GM19324 (cell line): ENCODE data around the gene KCNMA1.

Experiments used
- ATAC-seq: cut with Tn5 transposase; IDR thresholded peaks from one replicate; pipeline ENCODE4 v1.9.1; 2021; ENCODE audit warnings: mild to moderate bottlenecking, moderate library complexity; ENCODE audit not compliant: unreplicated experiment, low FRiP score

KCNMA1 gene

DNA sequence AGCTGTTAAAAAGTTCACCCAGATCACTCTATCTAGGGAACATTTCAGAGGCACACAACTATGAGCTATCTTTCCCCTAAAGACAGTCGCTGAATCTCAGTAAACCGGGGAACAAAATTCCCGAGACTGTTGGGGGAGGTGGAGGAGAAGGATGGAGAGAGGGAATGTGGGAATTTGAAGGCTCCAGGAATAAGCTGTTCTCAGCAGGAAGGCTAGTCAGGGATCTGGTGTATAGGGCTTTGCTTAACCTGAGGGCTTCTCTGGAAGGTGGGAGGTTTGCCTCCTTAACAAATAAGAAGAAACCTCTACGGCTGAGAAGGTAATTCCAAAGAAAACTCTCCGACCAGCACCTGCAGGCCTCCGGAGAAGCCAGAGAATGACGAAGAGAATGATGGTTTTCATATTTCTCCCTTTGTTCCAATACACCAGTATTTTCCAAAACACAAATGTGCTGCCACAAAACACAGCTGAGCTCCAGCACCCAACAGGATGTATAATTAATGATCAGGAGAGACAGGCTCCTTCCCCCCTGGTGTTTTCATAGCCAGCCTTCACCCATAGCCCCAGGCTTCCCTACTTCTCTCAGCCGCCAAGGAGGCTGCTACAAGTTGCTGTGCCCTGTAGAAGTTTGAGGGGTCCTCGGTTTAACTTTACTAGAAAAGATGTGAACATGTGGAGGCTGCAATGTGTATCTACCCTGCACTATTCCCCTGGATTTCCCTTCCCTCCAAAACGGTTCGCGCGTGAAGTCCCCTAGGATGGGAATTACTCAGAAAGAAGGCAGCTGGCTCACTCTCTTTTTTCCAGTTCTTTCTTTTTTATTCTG is 2.0 kb downstream of the KCNMA1 start:
- no peak for ATAC-seq

DNA sequence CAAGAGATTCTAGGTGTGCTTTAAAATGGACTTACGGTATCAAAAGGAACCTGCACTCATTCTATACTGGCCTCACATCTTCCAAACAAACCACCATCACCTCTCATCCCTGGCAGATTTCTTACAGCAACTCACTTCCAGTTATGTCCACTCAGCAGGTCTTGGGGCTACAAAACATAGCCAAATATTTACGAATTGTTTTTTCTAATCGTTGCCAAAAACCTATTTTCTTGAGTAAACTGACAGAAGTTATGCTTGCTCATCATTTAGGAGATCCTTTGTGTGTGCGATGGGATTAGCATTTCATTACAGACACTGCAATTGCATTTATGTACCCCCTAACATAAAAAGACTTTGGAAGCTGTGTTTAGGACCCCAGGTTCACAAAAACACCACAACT is 2.7 kb downstream of the KCNMA1 start:
- no peak for ATAC-seq

DNA sequence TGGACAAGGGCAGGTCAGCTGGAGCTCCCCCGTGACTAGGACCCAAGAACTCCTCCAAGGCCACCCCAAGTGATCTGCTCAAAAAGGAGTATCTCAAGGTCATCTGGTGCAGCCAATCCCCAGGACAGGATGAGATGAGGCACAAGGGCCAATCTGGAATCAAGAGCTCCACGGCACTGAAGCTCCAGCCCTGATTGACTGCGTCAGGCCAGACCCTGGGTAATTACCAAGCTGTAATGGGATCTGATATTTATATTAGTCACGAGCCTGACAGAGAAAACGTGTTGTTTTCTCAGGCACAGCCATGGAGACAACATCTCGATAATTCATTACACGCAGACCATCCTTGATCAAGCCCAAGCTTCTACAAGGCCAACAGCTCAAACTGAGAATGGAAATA is 4.2 kb downstream of the KCNMA1 start:
- no peak for ATAC-seq

DNA sequence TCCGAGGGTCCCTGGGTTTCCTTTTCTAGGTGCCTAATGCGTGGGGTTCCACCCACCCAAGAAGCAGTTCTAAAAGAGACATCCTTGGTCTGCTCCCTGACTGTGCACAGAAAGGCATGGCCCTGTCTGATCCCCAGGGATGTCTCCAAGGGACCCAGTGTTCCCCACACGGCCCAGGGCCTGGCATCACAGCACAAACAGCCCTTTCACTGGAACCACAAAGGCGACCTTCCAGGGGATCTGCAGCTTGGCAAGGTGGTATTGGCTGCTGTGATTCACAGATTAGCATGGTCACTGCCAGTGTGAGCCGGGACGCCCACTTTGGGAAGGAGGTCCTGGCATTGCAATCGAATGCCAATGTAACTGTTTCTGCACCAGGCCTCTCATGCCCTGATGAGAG is 6.4 kb downstream of the KCNMA1 start:
- ATAC-seq = no peak

DNA sequence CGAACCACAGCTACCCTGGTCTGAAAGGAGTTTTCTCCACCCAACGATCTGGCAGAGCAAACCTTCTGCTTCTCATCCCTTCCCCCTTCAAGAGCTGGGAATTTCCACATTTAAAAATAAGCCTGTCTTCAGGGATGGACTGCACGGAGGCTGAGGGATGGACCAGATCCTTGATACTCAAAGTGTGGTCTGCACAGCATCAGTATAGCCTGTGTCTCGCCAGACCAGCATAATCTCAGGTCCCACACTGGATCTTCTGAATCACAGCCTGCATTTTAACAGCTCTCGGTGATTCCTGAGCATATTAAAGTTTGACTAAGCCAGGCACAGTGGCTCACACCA is 7.1 kb downstream of the KCNMA1 start:
- ATAC-seq = no peak

DNA sequence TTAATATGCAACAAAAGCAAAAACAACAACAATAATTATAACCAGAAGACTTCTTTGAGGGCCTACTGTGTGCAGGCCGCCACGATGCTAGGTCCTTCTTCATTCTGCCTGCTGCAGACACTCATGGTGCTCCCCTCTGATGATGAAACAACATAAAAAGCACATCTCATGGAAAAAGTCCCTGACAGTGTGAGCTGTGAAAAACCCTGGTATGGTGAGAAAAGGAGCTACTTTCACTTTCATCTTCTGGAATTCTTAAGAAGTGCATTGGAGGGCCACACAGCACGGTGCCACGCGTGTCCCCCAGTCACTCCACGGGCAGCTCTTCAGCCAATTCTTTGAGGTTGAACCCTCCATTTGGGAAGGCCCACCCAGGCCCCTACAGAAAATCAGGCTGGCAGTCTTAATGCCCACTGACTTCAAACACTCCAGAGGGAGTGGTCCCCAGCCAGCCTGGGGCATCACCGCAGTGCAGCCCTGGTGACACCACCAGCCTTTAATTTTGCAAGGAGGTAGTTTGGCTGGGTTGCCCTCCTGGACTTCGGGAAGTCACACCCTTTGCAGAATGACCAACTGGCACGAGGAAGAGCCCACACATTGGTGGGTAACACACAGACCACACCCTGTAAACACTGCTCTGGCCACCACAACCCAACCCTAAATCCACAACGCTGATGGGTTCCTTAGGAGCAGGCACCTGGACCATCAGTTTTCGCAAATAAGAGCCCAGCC is 7.7 kb downstream of the KCNMA1 start:
- no peak for ATAC-seq

DNA sequence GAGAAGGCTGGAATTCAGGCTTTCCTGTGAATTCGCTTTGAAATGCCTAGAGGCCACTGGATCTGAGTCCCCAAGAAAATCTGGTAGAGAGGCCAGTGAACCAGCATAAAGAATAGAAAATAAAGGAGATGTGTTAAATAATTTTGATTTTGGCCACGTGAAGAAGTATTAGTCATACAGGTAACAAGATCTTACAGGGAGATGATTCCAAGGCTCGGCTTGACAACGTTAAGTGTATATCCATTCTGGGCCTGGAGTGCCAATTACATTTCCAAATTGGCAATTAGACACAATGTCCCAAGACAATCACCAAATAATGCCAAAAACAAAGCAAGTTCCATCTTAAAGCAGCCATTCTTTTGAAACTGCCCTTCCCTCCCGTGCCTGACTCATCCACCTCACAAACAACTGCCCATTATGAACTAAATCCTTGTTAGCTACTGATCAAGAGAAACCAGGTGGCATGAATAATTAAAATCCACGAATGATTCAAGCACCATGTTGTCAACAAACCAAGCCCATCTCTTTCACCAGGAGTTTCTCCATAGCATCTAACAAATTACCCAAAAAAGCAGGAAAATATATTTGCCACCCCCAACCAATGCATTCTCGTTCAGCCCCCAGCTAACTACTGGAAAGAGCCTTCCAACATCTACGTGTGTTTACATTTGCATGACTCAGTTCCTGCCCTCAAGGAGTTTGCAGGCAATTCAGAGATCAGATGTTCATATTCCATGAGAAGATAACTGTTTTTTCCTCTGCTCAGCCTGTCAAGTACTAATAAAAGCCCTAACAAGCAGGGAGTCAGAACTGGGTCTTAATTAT is 8.5 kb downstream of the KCNMA1 start:
- no peak for ATAC-seq

DNA sequence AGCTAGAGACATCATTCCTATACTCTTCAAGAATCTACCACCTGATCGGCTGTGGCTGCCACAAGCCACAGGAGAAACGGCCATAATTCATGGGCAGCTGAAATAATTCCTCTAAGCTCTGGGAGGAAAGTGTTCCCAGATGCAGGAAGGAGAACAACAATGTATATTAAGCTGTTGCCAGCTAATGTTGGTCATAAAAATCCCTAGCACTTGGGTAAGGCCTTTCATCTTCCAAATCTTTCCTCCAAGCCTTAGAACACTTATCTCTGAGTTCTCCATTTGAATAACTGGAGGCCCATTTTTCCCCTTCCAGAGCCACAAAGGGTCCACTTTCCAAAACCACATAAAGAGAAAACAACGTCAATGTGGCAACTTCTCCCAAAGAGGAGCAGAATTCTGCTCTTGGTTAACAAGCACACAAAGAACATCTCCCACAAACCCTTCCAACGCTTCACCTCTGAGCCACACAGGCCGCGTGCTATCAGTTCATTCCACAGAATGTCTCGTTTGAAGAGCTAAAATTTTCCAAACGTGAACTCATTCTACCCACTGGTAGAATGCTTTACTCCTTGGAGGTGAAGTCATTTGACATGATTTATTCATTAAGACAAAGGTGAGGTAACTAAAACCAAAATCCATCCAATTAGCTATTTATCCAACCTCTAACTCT is 11.2 kb downstream of the KCNMA1 start:
- ATAC-seq = no peak

DNA sequence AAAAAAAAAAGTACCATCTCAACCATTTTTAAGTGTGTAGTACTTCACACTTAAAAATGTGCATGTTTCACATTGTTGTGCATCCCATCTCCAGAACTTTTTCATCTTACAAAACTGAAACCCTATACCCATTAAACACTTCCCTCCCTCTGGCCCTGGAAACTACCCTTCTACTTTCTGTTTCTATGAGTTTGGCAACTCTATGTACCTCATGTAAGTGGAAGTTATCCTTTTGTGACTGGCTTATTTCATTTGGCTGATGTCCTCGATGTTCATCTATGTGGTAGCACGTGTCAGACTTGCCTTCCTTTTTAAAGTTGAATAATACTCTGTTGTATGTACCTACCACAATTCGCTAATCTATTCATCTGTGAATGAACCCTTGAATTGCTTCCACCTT is 12.2 kb downstream of the KCNMA1 start:
- no peak for ATAC-seq

DNA sequence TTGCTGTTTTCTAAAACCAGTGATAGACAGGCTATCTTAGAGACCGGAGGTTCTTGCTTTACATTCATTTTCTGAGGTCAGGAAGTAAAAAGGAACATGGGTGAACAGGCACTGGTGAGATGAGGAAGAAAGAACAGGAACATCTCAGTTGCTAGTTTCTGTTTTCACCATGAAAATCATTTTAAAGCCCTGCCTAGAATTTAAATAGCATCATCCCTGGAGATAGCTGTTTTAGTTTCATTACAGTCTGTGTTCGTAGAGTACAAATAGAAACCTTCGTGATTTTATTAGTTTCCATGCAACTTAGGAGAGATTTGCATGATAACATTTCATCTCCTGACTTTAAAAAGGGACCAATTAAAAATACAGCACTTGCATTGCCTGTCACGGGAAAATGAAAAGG is 14.7 kb downstream of the KCNMA1 start:
- ATAC-seq = peak; percentile 42

DNA sequence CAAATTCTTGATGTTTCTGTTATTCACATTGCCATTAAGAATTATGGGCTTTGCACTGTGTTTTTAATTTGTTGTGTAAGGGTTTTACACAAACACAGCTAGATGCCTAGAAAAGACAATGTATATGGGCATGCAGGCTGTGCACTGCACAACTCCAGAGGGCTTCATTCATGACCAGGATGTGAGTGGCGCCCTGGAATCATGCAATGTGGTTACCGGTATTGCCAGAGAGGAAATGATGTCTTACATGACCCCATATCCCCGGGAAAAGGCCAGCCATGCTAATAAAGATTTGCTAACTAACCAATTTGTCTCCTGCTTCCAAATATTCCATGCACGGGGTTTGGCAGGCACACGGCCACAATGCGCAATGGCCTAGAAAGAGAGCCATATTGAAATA is 16.9 kb downstream of the KCNMA1 start:
- no peak for ATAC-seq

DNA sequence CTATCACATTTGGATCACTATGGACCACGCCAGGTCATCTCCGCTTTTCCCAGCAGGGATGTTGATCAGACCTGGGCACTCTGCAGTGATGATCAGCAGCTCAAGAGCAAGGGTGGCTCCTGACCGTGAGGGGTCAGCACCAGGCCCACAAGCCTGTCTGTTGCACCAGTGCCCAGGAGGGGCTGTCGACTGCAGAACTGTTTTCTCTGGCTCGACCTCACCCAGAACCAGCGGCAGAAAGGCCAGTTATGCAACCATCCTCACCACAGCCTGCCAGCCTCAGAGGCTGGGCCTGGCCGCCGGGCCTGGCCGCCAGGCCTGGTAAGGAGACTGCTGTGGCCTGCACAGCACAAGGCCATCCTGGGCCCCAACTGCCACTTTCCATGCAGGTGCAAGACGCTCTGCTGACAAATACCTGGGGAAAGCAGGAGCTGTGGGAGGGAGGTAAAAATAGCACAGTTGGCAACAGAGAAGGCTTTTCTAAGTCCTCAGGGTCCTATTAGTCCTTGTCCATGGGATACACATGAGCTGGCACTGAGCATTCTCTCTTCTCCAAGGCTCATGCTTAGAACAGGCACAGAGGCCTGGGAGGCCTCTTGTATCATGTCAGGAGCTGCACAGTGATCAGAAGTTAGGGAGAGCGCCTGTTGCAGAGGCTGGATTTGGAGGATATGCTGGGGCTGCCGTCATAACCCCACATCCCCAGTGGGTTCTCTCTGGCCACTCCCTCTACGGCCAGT is 17.5 kb downstream of the KCNMA1 start:
- ATAC-seq = no peak

DNA sequence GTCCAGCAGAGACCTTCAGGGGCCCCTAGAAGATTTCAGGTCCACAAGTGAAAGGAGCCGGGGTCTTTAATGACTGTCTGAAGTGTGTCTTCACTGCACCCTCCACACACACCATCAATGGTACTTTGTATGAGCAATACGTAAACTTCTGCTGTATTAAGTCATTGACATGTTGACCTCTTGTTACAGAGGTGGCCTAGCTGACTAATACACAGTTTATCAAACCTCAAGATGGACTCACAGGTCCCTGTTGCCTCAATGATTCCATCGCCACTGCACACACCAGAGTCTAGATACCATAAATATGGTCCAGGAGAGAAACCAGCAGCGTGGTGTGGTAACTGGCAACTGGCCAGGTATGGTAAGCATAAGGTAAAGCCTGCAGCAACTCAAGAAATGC is 19.5 kb downstream of the KCNMA1 start:
- no peak for ATAC-seq

DNA sequence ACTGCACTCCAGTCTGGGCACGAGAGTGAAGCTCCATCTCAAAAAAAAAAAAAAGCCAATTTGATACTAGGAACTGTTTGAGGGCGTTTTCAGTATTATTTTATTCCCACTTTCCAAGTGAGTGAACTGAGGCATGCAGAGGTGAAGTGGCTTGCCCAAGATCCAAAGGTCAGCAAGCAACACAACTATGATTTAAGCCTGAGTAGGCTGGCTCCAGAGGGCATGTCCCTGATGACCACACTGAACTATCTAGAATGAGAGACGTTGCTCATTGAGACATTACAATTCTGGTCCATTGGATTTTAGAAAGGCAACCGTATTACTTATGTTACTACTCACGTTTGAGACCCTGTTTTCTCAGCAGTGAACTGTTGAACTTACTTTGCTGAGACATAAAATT is 20.8 kb downstream of the KCNMA1 start:
- no peak for ATAC-seq

DNA sequence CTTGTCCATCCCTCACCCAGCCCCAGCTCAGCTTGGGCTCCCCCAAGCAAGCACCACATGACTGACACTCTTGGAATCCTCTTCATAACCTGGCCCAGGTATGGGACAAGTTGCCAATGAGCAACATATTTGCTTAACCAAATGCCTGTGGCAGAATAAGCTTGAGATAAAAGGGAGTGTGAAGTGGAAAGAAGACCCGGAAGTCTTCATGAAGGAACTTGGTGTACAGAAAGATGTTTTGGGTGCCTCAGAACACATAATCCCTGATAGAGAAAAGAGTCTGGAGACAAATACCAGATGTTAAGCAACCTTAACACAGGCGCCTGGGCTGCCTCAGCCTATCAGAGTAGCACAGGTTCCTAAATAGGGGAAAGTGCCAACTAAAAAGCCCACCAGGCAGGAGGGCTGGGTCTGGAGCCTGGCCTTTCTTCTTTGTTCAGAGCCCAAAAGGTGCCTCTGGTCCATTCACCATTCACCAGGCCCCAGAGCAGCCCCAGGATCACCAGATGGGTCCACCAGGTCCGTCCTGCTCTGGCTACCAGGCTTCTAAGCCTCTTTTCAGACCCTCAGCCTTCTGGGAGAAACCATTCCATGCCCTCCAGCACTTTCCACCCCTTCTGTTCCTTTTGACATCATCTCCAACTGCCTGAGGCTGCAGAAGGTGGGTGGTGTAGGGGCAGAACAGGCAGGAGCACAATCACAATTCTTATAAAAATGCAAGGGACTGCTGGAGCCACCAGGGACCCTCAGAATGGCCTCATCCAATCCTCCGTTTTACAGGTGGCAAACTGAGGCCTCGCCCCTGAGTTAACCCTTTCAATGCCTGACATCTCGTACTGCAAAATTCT is 22.6 kb downstream of the KCNMA1 start:
- ATAC-seq = no peak

DNA sequence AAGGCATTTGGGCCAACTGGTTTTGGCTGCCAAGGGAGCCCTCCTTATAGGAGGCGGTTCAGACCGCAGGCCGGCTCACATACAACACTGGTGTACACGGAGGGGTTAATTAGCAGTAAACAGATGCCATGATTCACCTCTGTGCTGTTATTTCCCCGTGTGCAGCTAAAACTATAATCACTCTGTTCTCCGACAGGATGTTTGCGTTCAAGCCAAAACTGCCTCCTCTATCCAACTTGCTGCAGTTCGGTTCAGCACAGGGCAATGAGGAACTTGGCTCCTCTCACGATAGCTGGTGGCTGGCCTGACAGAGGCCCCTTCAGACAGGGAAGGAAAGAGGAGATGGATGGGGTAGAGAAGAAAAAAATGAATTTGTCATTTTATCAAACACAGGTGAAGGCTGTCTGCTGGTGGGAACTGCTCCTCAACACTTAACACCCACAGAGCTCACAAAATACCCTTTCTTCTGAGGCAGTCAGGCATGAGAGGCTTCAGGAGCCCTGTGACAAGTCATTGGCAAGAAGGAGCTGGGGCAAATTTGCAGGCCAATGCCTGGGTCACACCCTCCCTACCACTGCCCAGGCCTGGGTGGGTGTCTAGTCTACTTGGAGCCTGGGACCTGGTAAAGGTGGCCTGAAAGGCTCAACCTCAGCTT is 24.0 kb downstream of the KCNMA1 start:
- no peak for ATAC-seq

DNA sequence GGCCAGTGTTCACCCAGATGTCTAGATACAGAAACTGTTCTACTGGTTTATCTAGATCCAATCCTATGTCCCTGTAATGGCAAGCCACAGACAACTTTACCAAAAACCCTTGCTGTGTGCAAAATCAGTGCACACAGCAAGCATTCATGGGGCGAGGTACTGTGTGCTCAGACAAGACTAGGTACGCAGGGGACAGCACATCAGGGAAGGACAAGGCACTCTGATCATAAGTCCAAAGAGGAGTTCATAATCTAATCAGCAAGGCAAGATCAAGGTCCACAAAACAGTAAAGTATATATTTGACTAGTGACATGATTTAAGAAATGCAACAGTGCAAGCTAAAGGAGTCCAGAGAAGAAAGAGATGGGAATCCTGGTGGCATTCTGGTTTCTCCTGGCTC is 25.9 kb downstream of the KCNMA1 start:
- no peak for ATAC-seq

DNA sequence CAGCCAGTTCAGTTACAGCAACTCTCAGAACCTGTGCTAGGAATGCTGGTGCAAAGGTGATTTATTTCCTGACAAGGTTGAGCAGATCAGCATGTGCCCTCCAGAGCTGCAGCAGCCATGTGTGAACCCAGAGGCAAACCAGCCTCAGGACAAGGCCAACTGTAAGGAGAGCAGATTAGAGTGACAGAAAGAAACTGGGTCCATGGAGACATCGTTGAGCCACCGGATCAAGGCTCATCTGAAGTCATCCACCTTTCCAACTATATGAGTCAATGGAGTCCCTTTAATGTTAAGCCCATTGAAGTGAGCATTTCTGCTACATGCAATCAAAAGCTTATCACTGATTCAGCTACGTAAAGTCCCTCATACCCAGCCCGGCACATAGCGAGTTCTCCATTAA is 26.4 kb downstream of the KCNMA1 start:
- no peak for ATAC-seq

DNA sequence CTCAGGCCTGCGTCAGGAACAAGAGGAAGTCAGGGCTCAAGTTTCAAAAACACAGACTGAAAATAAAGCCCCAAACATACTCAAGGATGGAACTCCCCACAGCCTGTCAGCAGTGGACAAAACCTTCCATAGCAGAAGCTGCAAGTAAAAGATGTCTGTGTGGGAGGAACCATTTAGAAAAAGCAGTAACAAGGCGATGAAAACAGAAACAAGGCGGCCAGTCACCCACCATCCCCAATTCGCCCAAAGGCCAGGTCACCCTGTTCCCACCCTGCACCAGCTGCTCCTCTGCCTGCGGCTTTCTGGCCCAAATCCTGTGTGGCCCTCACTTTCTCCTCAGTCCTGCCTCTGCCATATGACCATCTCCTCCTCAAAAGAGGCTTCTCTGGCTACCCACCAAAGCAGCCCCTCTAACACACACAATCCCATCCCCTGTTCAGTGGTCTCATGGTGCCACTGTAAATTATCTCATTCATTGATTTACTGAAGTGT is 27.8 kb downstream of the KCNMA1 start:
- no peak for ATAC-seq
